Astrocyte (in vitro differentiated cells and primary cell): ENCODE results near the gene ZFYVE19. TPM values are rescaled to one million over a fixed set of nuclear protein-coding genes. Genes with fewer than 3 reads are reported as not detected.

ENCODE experiments used
- DNase-seq: peaks from one replicate; pipeline ENCODE4 v3.0.0-alpha.2; 2010; ENCODE audit warnings: low read depth
- FAIRE-seq: peaks from 2 replicates; lab custom pipeline; 2011; peaks lifted over from hg19 to GRCh38; lab: Jason Lieb, UNC
- H2AFZ ChIP-seq: 2 replicates; pipeline ENCODE4 v1.6.0; 2012; ENCODE audit warnings: low read depth, low read length, inconsistent platforms
- H3K27ac ChIP-seq: 2 replicates; pipeline ENCODE4 v1.5.1; 2011; ENCODE audit warnings: low read depth, low read length, inconsistent platforms
- H3K27me3 ChIP-seq: 2 replicates; pipeline ENCODE4 v1.6.0; 2011; ENCODE audit warnings: low read length, inconsistent platforms; ENCODE audit not compliant: insufficient read depth
- H3K36me3 ChIP-seq: 2 replicates; pipeline ENCODE4 v1.5.1; 2011; ENCODE audit warnings: low read length, inconsistent platforms; ENCODE audit not compliant: insufficient read depth
- H3K4me1 ChIP-seq: 2 replicates; pipeline ENCODE4 v1.5.1; 2011; ENCODE audit warnings: low read length, inconsistent platforms; ENCODE audit not compliant: insufficient read depth
- H3K4me2 ChIP-seq: 2 replicates; pipeline ENCODE4 v1.6.0; 2012; ENCODE audit warnings: low read length, inconsistent platforms
- H3K4me3 ChIP-seq: 2 replicates; pipeline ENCODE4 v1.5.1; 2011; ENCODE audit warnings: low read depth, mild to moderate bottlenecking, low read length, inconsistent platforms; ENCODE audit not compliant: insufficient read depth
- H3K79me2 ChIP-seq: 2 replicates; pipeline ENCODE4 v1.6.0; 2012; ENCODE audit warnings: mild to moderate bottlenecking, low read length, inconsistent platforms; ENCODE audit not compliant: insufficient read depth
- H3K9ac ChIP-seq: 2 replicates; pipeline ENCODE4 v1.6.0; 2012; ENCODE audit warnings: mild to moderate bottlenecking, low read length, inconsistent platforms
- H3K9me3 ChIP-seq: 2 replicates; pipeline ENCODE4 v1.5.1; 2012; ENCODE audit warnings: low read depth, mild to moderate bottlenecking, low read length, inconsistent platforms; ENCODE audit not compliant: insufficient read depth
- H4K20me1 ChIP-seq: 2 replicates; pipeline ENCODE4 v1.6.0; 2012; ENCODE audit warnings: low read length, inconsistent platforms; ENCODE audit not compliant: insufficient read depth
- H3K27ac Mint-ChIP-seq: one replicate; pipeline ENCODE4 v1.8.0; 2021; ENCODE audit warnings: mild to moderate bottlenecking, mixed read lengths; ENCODE audit not compliant: unreplicated experiment
- H3K27me3 Mint-ChIP-seq: one replicate; pipeline ENCODE4 v1.8.0; 2021; ENCODE audit warnings: low read depth, mixed read lengths; ENCODE audit not compliant: unreplicated experiment
- H3K36me3 Mint-ChIP-seq: one replicate; pipeline ENCODE4 v1.8.0; 2021; ENCODE audit warnings: low read depth, mixed read lengths; ENCODE audit not compliant: unreplicated experiment
- H3K4me1 Mint-ChIP-seq: one replicate; pipeline ENCODE4 v1.8.0; 2021; ENCODE audit warnings: low read depth, mixed read lengths; ENCODE audit not compliant: unreplicated experiment
- H3K4me3 Mint-ChIP-seq: one replicate; pipeline ENCODE4 v1.8.0; 2021; ENCODE audit warnings: mild to moderate bottlenecking, moderate library complexity, mixed read lengths; ENCODE audit not compliant: unreplicated experiment
- H3K9me3 Mint-ChIP-seq: one replicate; pipeline ENCODE4 v1.8.0; 2021; ENCODE audit warnings: mild to moderate bottlenecking, mixed read lengths; ENCODE audit not compliant: unreplicated experiment
- EZH2 ChIP-seq: IDR thresholded peaks from 2 replicates; pipeline ENCODE4 v1.6.1; 2012; ENCODE audit warnings: mild to moderate bottlenecking, low read length, inconsistent platforms; ENCODE audit not compliant: insufficient read depth
- total RNA-seq: library from RNA; stranded (reverse); gene quantifications from 2 replicates; pipeline ENCODE4 v1.2.1, GENCODE V29; 2021
- TF ChIP-seq, protein P1 (sequence below): IDR thresholded peaks from 2 replicates; pipeline ENCODE4 v1.5.1; 2011; ENCODE audit warnings: low read depth, mild to moderate bottlenecking, inconsistent platforms, low read length, moderate library complexity; ENCODE audit not compliant: insufficient read depth

ZFYVE19 gene
- total RNA-seq, 1 donor from 2014 or later = 13.0 TPM

GRCh38 chr15:40767838-40768500, 38.9 kb upstream of the ZFYVE19 start:
- H3K27me3 Mint-ChIP-seq = no peaks in the 10 kb centered on the region
- peaks cover 4% of the 10 kb centered on the region for H3K36me3 Mint-ChIP-seq
- no peaks in the 10 kb centered on the region for H3K36me3 ChIP-seq
- H3K4me3 ChIP-seq = no peak overlapping the region
- H3K27ac Mint-ChIP-seq = peak overlapping the region; percentile 20
- peaks cover 58% of the 10 kb centered on the region for H3K4me1 ChIP-seq
- no peaks in the 10 kb centered on the region for H3K9me3 ChIP-seq
- no peak for DNase-seq
- no peak overlapping the region for H2AFZ ChIP-seq
- no peaks in the 10 kb centered on the region for H3K79me2 ChIP-seq
- no peak overlapping the region for H3K4me3 Mint-ChIP-seq
- no peak overlapping the region for H3K4me2 ChIP-seq
- peaks cover 21% of the 10 kb centered on the region for H3K4me1 Mint-ChIP-seq
- H4K20me1 ChIP-seq = peaks cover 46% of the 10 kb centered on the region
- H3K9me3 Mint-ChIP-seq = no peaks in the 10 kb centered on the region
- H3K9ac ChIP-seq = no peak overlapping the region
- TF ChIP-seq, protein P1, sequence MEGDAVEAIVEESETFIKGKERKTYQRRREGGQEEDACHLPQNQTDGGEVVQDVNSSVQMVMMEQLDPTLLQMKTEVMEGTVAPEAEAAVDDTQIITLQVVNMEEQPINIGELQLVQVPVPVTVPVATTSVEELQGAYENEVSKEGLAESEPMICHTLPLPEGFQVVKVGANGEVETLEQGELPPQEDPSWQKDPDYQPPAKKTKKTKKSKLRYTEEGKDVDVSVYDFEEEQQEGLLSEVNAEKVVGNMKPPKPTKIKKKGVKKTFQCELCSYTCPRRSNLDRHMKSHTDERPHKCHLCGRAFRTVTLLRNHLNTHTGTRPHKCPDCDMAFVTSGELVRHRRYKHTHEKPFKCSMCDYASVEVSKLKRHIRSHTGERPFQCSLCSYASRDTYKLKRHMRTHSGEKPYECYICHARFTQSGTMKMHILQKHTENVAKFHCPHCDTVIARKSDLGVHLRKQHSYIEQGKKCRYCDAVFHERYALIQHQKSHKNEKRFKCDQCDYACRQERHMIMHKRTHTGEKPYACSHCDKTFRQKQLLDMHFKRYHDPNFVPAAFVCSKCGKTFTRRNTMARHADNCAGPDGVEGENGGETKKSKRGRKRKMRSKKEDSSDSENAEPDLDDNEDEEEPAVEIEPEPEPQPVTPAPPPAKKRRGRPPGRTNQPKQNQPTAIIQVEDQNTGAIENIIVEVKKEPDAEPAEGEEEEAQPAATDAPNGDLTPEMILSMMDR = no peak
- FAIRE-seq = no peak
- no peak overlapping the region for H3K27ac ChIP-seq
- H3K27me3 ChIP-seq = no peaks in the 10 kb centered on the region

DNA sequence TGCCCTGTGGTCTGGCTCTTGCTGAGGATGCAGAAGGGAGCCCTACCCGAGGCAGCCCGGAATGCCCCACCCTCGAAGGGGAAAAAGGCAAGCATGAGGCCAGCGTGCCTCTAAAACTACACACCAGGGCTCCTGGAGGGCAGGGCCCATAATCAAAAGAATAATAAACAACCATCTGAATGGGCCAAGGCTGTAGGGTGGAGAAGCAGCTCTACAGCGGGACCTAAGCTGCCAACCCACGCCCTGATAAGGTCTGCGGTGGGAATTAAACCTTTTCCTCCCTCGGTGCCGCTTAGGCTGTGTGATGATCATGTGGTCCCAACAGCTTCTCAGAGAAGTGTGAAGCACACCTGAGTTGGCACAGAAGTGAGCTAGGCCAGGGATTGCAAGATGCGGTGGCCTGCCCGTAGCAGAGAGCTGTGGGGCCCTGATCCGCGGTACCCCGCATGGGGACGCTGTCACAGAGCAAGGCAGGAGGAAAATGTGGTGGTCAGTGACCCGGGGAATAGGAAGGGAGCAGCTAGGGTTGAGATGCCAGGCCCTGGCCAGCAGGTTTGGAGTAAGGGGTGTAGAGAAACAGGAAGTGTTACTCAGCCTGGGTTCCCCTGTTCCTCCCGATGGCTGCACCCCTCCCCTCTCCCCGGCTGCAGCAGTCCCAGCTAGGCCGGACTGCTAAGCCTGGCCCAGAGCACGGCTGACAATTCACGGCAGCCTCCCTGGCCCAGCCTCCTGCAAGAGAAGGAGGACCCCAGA, 38.2 kb upstream of the ZFYVE19 start:
- Histone ChIP-seq H4K20me1 (peaks cover 46% of the 10 kb centered on the region), H3K4me3 (no peak overlapping the region), H3K27ac (no peak overlapping the region), H3K27me3 (no peaks in the 10 kb centered on the region), H3K9me3 (no peaks in the 10 kb centered on the region), H3K9ac (peak overlapping the region; percentile 27), H3K79me2 (no peaks in the 10 kb centered on the region), H2AFZ (no peak overlapping the region), H3K4me1 (peaks cover 51% of the 10 kb centered on the region), H3K4me2 (peak overlapping the region; percentile 71), H3K36me3 (peaks cover 2% of the 10 kb centered on the region)
- Mint-ChIP-seq H3K36me3 (peaks cover 7% of the 10 kb centered on the region), H3K4me1 (peaks cover 21% of the 10 kb centered on the region), H3K27me3 (no peaks in the 10 kb centered on the region), H3K9me3 (no peaks in the 10 kb centered on the region), H3K27ac (peak overlapping the region; percentile 41), H3K4me3 (no peak overlapping the region)
- DNase-seq (no peak), FAIRE-seq (no peak)
- TF ChIP-seq, protein P1 = no peak
- TF ChIP-seq EZH2 = no peak
